GM12873 (cell line): ENCODE data around the gene GABBR2.

Experiments
- TF ChIP-seq, protein P1 (sequence below): IDR thresholded peaks from 2 replicates; pipeline ENCODE4 v1.5.1; 2012; ENCODE audit warnings: low read depth, mild to moderate bottlenecking, moderate library complexity, low read length, control low read depth; ENCODE audit not compliant: insufficient read depth; ENCODE audit errors: missing control alignments

GABBR2 gene

DNA sequence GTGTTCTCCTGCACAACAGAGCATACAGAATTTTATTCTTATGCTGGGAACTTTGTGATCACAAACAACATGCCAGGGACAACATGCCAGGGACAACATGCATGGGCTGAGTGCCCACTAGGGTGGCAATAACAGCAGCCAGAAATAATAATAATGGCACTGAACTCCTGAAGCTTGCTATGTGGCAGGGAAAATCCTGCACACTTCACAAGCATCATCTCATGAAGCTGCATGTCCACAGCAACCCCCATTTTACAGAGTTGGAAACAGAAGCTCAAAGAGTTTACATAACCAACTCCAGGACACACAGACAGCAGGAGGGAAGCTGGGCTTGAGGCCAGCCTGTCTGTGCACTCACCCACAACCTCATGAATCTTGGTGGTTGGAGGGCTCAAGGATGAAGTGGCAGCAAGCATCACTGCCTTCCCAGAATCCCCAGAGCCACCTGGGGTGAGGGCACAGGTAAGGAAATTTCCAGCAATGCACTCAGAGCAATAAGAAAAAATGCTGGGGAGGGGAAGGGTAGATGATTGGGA is 111.4 kb downstream of the GABBR2 start:
- TF ChIP-seq, protein P1, sequence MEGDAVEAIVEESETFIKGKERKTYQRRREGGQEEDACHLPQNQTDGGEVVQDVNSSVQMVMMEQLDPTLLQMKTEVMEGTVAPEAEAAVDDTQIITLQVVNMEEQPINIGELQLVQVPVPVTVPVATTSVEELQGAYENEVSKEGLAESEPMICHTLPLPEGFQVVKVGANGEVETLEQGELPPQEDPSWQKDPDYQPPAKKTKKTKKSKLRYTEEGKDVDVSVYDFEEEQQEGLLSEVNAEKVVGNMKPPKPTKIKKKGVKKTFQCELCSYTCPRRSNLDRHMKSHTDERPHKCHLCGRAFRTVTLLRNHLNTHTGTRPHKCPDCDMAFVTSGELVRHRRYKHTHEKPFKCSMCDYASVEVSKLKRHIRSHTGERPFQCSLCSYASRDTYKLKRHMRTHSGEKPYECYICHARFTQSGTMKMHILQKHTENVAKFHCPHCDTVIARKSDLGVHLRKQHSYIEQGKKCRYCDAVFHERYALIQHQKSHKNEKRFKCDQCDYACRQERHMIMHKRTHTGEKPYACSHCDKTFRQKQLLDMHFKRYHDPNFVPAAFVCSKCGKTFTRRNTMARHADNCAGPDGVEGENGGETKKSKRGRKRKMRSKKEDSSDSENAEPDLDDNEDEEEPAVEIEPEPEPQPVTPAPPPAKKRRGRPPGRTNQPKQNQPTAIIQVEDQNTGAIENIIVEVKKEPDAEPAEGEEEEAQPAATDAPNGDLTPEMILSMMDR = no peak

DNA sequence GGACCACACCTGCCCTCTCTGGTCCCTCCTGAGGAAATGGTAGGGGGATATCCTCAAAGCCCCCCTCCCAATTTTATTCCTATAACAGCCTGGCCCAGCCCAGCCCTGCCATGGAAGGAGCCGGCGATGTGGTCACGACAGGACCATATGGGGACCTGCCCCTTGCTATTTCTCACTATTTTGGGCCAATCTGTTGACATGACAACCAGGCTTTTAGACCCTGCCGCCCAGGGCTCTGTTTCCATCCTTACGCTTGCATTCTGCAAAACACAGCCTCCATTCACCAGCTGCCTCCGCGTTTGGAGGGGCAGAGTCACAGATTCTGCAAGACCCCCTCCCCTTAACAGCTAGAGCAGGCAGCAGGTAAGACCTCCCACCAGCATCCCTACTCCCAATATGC is 112.2 kb downstream of the GABBR2 start:
- TF ChIP-seq, protein P1 = no peak

DNA sequence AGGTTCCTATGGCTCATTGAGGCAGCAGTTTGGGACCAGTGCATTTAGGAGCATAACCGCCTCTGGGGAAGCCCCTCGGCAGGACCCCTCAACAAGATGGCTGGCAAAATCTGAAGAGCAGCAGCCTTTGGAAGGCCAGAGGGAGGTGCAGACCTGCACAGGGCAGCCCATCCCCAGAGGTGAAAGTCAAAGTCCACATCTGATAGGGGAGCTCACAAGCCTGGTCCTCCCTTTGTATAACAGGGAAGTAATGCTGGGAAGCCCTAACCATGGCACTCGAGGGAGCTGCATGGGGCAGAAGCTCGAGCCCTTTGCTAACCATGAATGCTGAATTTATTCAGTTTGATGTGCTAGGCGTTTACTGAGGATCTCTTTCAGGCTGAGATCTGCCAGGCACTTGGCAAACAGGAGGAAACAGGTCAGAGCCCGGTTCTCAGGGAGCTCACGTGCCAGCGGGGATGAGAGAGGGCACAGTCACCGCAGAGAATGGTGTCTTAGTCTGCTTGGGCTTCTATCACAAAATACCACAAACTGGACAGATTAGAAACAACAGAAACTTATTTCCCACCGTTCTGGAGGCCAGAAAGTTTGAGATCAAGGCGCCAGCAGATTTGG is 114.1 kb downstream of the GABBR2 start:
- TF ChIP-seq, protein P1 = no peak

DNA sequence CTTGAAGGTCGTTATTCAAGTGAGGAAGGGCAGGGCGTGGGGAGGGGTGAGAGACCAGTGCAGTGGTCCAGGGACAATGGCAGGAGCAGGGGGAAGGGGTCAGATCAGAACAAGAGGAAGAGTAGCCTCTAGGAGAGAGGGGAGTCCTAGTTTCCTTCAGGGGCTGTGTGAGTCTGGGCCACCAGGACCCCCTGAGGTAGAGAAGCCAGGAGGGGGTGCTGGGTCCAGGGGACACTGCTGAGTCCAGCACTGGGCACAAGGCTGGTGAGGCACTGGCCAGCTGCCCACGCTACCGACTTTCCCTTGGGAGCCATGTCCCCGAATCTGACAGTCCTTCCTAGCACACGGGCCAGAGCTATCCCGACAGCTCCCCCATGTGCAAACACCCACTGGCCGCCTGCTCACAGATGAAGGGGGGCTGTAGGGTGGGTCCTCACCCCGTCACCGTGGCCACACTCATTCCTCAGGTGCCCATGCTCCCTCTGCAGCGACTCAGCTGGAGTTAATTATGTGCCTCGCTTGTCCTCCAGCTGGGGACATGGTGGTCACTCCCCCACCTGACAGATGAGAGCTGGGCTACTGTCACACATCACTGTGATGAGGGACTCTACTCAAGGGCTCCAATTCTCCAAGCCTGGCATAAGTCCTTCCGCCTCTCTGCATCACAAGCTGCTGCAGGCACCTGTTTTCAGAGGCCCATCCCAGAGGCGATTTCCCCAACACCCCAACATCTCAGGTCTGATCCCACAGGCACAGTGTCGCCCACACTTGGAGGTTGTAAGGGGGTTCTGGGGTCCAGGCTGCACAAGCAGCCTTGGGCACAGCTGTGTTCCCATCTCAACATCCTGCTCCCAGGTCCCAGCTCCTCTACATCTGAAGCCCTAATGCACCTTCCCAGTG is 115.1 kb downstream of the GABBR2 start:
- TF ChIP-seq, protein P1 = no peak

DNA sequence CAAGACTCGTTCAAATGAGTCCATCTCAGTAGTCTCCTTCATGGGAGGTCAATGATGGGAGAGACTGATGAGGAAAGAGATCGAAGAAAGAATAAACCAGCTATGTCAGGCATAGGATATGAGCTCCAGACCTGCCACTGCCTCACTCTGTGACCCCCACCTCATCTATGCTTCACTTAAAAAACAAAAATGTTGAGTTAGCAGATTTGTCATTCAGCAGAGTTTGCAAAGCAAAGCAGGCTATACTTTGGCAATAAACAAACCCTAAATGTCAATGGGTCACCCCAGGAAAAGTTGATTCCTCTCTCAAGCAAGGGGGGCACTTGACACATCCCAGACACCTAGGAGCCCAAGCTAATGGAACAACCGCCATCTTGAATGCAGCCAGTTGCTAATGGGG is 117.0 kb downstream of the GABBR2 start:
- TF ChIP-seq, protein P1 = no peak

DNA sequence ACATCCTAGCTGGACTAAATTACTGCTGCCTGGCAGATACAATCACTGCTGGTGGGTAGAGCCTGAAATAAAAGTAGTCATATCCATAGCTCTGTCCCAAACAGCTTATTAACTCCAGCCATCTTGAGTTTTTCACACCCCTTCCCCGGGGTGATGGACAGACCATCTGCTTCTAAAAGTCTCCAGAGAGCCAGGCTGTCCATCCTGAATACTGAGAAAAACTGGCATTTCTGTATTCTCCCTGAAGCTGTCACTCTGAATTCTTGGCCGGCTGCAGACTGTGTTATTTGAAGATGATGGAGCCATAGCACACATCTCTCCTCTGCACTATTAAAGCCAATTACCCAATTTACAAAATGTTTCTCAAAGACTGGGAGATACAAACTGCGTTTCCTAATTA is 118.6 kb downstream of the GABBR2 start:
- TF ChIP-seq, protein P1 = no peak

DNA sequence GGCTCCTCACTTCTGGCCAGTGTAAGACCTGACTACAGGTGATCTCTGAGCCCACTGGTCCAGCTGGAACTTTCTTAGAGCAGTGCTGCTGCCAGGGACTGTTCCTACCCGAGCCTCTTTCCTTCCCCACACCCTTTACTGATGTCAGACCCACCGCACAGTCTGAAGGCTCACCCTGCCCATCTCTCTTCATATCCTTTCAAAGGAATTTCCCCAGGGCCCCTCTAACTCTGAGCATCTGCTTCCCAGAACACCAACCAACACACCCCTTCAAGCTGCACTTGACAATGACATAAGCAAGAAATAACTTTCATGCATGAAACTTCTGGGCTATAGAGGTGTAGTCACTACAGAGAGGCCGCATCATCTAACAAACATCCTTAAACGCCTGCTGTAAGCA is 119.6 kb downstream of the GABBR2 start:
- TF ChIP-seq, protein P1 = no peak
